ENCODE results near the gene CKAP4. TPM values are rescaled to one million over a fixed set of nuclear protein-coding genes. Genes with fewer than 3 reads are reported as not detected.
A peak's percentile ranks its signal among the peaks of the same experiment; 100 is the strongest.

The CKAP4 gene
- total and polyA plus RNA-seq, 10 of the 15 experiments (the other 5 are each of a cell fraction or from before 2014, with no cell fraction given) = 0.39 to 23.6 (median 11.1) TPM

DNA sequence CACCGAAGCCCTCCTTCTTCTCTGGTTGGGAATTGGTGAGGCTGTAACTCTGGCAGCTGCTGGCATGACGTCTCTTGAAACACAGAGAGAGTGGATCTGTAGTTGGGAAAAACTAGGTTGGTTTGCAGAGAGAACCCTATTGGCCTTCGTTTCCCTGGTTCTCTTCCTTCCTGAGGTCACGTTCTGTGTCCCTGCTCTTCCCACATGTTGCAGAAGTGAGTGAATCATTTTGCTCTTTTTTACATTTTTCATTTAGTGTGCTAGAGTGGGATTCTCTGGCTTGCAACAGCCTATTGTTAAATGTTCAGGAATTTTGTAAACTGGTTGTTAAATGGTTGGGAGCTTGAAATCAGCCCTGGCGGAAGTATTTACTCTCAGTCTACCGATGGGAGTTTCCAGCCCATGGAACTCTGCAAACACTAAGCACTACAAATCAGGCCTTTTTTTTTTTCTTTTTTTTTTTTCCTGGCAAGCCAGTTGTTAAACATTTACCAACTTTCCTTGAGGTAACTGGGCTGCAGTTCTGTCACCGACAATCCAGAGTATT, 26.8 kb upstream of the CKAP4 start:
- ChIA-PET CTCF (interaction anchor here (1.0 to 3.9 kb wide), 5 partner anchors 8 to 51 kb away, joined by 3 to 22 read pairs (median 4); no protein-coding TSS in a partner anchor), POLR2A (no interaction called here), RAD21 (ENCODE audit: unreplicated experiment) (interaction anchor here (0.7 kb wide), 1 partner anchor 83 kb away, joined by 3 read pairs; the partner anchor contains the start of gene POLR3B), SMC1A (ENCODE audit: uncharacterized antibody, unreplicated experiment) (no interaction called here)
- H3K27me3 ChIP-seq (replicated peaks in 1 of 2; ENCODE audit: control insufficient read depth in 2 of 2, insufficient read depth in 2 of 2, low read length in 1 of 2) = no peaks in the 10 kb centered on the region
- intact Hi-C loops (cut with micrococcal nuclease; ENCODE audit: unreplicated experiment) (no loop called here), in situ Hi-C loops (cut with MboI) (no loop called here)
- peaks cover 24% of the 10 kb centered on the region for H3K4me1 ChIP-seq (ENCODE audit: control insufficient read depth, insufficient read depth, low read length)
- 87% methylated on average over 7 of the region's 7 CpGs for WGBS (ENCODE audit: insufficient coverage, insufficient replicate concordance, low lambda C conversion rate, missing lambda C conversion rate)
- H2AFZ ChIP-seq (ENCODE audit: control insufficient read depth, low read depth, low read length) = no peak overlapping the region
- H3K9ac ChIP-seq (ENCODE audit: control insufficient read depth, insufficient read depth, low read length) = no peak overlapping the region
- FAIRE-seq (no peak), DNase-seq (ENCODE audit: low read depth, low spot score) (no peak), ATAC-seq (no peak)
- no peaks in the 10 kb centered on the region for H3K9me3 ChIP-seq (replicated peaks; ENCODE audit: control insufficient read depth, insufficient read depth, low read length)
- 0 out of 2 replicates have a peak overlapping the region, but pooled peaks have one; percentile 12 for H3K4me2 ChIP-seq (ENCODE audit: control insufficient read depth, insufficient read depth)
- H3K36me3 ChIP-seq (ENCODE audit: control insufficient read depth in 2 of 2, insufficient read depth in 2 of 2, low read length in 1 of 2) = no peaks in the 10 kb centered on the region
- H3K27ac ChIP-seq (ENCODE audit: control insufficient read depth, insufficient read depth) = no peak overlapping the region
- no peak overlapping the region for H3K4me3 ChIP-seq
- no peak for TF ChIP-seq IKZF1 (conservative IDR thresholded peaks at IDR 0.05)
- no peak for TF ChIP-seq NRF1 (conservative IDR thresholded peaks at IDR 0.05; ENCODE audit: low read depth, low read length)
- no peaks in the 10 kb centered on the region for H3K79me2 ChIP-seq (ENCODE audit: control insufficient read depth, insufficient read depth, low read length)
- BruUV-seq (replicated peaks) = no TSS peak
- no peaks in the 10 kb centered on the region for H4K20me1 ChIP-seq (ENCODE audit: control insufficient read depth, insufficient read depth)

- Histone ChIP-seq H3K9me3 (replicated peaks; ENCODE audit: control insufficient read depth, insufficient read depth, low read length) (no peaks in the 10 kb centered on the region), H3K9ac (ENCODE audit: control insufficient read depth, insufficient read depth, low read length) (no peak overlapping the region), H3K4me3 (no peak overlapping the region), H3K4me1 (ENCODE audit: control insufficient read depth, insufficient read depth, low read length) (peaks cover 24% of the 10 kb centered on the region), H2AFZ (ENCODE audit: control insufficient read depth, low read depth, low read length) (no peak overlapping the region), H3K27me3 (replicated peaks in 1 of 2; ENCODE audit: control insufficient read depth in 2 of 2, insufficient read depth in 2 of 2, low read length in 1 of 2) (no peaks in the 10 kb centered on the region), H3K4me2 (ENCODE audit: control insufficient read depth, insufficient read depth) (no peak overlapping the region), H3K27ac (ENCODE audit: control insufficient read depth, insufficient read depth) (no peak overlapping the region), H3K79me2 (ENCODE audit: control insufficient read depth, insufficient read depth, low read length) (no peaks in the 10 kb centered on the region), H3K36me3 (ENCODE audit: control insufficient read depth in 2 of 2, insufficient read depth in 2 of 2, low read length in 1 of 2) (no peaks in the 10 kb centered on the region), H4K20me1 (ENCODE audit: control insufficient read depth, insufficient read depth) (no peaks in the 10 kb centered on the region)
- intact Hi-C loops (cut with micrococcal nuclease; ENCODE audit: unreplicated experiment) = no loop called here
- ChIA-PET SMC1A (ENCODE audit: uncharacterized antibody, unreplicated experiment) (no interaction called here), RAD21 (ENCODE audit: unreplicated experiment) (no interaction called here), CTCF (interaction anchor here (1.0 to 3.9 kb wide), 3 partner anchors 8 to 50 kb away, joined by 4 to 22 read pairs (median 4); no protein-coding TSS in a partner anchor), POLR2A (no interaction called here)
- DNase-seq (ENCODE audit: low read depth, low spot score) (no peak), FAIRE-seq (no peak), ATAC-seq (no peak)
- no TSS peak for BruUV-seq (replicated peaks)
- over 99% methylated on average over 6 of the region's 6 CpGs for WGBS (ENCODE audit: insufficient coverage, insufficient replicate concordance, low lambda C conversion rate, missing lambda C conversion rate)
- in situ Hi-C loops (cut with MboI) = no loop called here
- no peak for TF ChIP-seq HDAC2 (IDR thresholded peaks at IDR 0.05)
- no peak for TF ChIP-seq USF1 (IDR thresholded peaks at IDR 0.05; ENCODE audit: borderline replicate concordance, extremely low read length, insufficient read depth, low read depth, low read length)
- TF ChIP-seq GABPA (IDR thresholded peaks at IDR 0.05; ENCODE audit: low read depth) = no peak
- TF ChIP-seq RB1 (IDR thresholded peaks at IDR 0.05; ENCODE audit: borderline replicate concordance) = no peak
- TF ChIP-seq, protein P1, sequence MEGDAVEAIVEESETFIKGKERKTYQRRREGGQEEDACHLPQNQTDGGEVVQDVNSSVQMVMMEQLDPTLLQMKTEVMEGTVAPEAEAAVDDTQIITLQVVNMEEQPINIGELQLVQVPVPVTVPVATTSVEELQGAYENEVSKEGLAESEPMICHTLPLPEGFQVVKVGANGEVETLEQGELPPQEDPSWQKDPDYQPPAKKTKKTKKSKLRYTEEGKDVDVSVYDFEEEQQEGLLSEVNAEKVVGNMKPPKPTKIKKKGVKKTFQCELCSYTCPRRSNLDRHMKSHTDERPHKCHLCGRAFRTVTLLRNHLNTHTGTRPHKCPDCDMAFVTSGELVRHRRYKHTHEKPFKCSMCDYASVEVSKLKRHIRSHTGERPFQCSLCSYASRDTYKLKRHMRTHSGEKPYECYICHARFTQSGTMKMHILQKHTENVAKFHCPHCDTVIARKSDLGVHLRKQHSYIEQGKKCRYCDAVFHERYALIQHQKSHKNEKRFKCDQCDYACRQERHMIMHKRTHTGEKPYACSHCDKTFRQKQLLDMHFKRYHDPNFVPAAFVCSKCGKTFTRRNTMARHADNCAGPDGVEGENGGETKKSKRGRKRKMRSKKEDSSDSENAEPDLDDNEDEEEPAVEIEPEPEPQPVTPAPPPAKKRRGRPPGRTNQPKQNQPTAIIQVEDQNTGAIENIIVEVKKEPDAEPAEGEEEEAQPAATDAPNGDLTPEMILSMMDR (IDR thresholded peaks at IDR 0.05 in 2 of 3, conservative IDR thresholded peaks at IDR 0.05 in 1 of 3; ENCODE audit: control insufficient read depth in 2 of 3, extremely low read depth in 1 of 3, insufficient read depth in 1 of 3, low read depth in 3 of 3, low read length in 3 of 3) = no peak
- no peak for TF ChIP-seq TCF3 (IDR thresholded peaks at IDR 0.05; ENCODE audit: borderline replicate concordance, insufficient read depth, low read depth, low read length)
- no peak for TF ChIP-seq SUPT20H (IDR thresholded peaks at IDR 0.05; ENCODE audit: borderline replicate concordance, control insufficient read depth, low read depth, low read length)
- TF ChIP-seq IKZF1 (conservative IDR thresholded peaks at IDR 0.05) = no peak
- no peak for TF ChIP-seq PML (IDR thresholded peaks at IDR 0.05; ENCODE audit: low read length)
- no peak for TF ChIP-seq CREM (IDR thresholded peaks at IDR 0.05; ENCODE audit: low read depth)
- no peak for TF ChIP-seq YY1 (IDR thresholded peaks at IDR 0.05; ENCODE audit: low read depth, low read length)
- no peak for TF ChIP-seq SUZ12 (IDR thresholded peaks at IDR 0.05; ENCODE audit: unreplicated experiment)
- TF ChIP-seq HCFC1 (IDR thresholded peaks at IDR 0.05; ENCODE audit: low read length) = no peak
Observed at GRCh38 chr12:106274012-106274411, 26.2 kb upstream of the CKAP4 start.
